AG10803 (cell line): Measurements from ENCODE around the gene AUH.
A peak's percentile ranks its signal among the peaks of the same experiment; 100 is the strongest.

ENCODE experiments used
- DNase-seq: peaks from one replicate; pipeline ENCODE4 v3.0.0; 2010; ENCODE audit warnings: low read depth
- H3K4me3 ChIP-seq: 2 replicates; pipeline ENCODE4 v1.5.1; 2011; ENCODE audit warnings: mild to moderate bottlenecking, low read length, control low read depth
- TF ChIP-seq, protein P1 (sequence below): conservative IDR thresholded peaks from 2 replicates; pipeline ENCODE4 v1.5.1; 2011; ENCODE audit warnings: mild to moderate bottlenecking, low read length, control low read depth, inconsistent platforms

Gene AUH, protein sequence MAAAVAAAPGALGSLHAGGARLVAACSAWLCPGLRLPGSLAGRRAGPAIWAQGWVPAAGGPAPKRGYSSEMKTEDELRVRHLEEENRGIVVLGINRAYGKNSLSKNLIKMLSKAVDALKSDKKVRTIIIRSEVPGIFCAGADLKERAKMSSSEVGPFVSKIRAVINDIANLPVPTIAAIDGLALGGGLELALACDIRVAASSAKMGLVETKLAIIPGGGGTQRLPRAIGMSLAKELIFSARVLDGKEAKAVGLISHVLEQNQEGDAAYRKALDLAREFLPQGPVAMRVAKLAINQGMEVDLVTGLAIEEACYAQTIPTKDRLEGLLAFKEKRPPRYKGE

DNA sequence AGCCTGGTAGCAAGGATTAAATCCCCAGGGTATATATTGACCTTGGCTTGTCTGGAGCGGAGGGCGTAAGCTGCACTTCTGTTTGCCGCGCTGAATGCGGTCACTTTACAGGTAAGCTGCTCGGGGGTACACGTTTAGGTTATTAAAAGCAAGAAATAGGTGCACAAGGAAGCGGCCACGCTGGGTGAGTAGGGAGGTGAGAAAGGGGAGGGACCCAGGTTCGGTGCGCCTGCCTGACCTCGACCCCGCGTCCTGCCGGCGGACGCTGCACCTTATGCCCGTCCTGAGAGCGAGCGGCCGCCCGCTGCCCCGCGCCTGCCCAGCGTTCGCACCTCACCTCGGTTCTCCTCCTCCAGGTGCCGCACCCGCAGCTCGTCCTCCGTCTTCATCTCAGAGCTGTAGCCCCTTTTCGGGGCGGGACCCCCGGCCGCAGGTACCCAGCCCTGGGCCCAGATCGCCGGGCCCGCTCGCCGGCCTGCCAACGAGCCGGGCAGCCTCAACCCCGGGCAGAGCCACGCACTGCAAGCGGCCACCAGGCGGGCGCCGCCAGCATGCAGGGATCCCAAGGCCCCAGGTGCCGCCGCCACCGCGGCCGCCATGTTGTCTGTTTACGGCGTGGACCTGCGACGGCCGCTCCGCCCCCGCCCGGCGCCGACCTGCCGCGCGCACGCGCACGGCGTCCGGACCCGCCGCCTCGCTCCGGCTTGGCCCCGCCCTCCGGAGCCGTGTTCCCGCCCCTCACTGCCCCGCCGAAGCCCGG is at the start of gene AUH:
TSS of gene AUH (minus strand) at position 628 of the 760 bp plus-strand sequence. CDS start at position 599, 29 bp downstream.
- peak within 1 kb of the TSS; percentile 91 for H3K4me3 ChIP-seq
- peak; percentile 70 for DNase-seq
- TF ChIP-seq, protein P1, sequence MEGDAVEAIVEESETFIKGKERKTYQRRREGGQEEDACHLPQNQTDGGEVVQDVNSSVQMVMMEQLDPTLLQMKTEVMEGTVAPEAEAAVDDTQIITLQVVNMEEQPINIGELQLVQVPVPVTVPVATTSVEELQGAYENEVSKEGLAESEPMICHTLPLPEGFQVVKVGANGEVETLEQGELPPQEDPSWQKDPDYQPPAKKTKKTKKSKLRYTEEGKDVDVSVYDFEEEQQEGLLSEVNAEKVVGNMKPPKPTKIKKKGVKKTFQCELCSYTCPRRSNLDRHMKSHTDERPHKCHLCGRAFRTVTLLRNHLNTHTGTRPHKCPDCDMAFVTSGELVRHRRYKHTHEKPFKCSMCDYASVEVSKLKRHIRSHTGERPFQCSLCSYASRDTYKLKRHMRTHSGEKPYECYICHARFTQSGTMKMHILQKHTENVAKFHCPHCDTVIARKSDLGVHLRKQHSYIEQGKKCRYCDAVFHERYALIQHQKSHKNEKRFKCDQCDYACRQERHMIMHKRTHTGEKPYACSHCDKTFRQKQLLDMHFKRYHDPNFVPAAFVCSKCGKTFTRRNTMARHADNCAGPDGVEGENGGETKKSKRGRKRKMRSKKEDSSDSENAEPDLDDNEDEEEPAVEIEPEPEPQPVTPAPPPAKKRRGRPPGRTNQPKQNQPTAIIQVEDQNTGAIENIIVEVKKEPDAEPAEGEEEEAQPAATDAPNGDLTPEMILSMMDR = no peak

DNA sequence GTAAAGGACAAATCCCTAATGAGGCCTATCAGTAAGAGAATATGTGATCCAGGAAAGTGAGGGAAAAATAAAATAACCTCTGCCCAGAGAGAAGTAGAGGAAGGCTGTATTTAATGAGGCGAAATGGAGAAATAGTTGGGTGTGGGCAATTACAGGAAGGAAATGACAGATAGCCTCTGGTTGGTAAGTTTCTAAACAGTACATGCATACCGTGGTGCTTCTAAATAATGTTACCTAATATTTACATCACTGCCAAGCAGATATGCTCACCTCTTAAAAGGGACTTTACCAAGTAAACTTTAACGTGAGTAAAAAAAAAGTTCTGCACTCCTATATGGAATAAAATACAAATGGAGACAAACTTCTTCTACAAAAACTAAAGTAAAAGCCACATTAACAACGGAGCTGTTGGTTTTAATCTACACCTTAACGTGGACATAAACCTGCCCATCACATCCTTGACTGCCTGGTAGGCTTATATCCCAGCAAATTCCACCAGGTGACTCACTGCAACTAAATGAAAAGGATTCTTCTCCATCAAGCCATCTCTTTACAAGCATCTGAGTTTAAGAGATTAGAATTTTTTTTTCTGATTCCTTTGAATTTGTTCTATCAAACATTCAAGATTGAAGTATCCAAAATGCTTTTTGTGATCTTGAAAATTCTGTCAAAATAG is 49.5 kb upstream of the AUH start:
- peak; percentile 33 for DNase-seq
- TF ChIP-seq, protein P1 = no peak
- H3K4me3 ChIP-seq = no peak overlapping the region

DNA sequence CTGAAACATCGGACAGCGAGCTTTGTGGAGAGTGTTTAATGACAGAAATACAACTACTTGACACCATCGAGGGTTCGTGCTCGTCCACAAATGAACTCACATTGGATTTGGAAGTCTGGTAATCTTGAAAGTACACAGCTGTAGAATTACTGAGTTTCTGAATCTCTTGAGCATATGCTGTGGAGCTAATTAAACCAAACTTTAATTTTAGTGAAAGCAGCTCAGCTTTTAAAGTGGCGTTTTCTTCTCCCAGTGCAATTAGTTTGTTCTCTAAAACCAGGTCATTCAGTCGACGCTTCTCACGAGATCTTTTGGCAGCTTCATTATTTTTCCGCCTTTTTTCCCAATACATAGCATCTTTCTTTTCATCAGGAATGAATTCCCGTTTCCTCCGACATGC is 48.4 kb upstream of the AUH start:
- DNase-seq = no peak
- no peak overlapping the region for H3K4me3 ChIP-seq
- TF ChIP-seq, protein P1 = no peak

DNA sequence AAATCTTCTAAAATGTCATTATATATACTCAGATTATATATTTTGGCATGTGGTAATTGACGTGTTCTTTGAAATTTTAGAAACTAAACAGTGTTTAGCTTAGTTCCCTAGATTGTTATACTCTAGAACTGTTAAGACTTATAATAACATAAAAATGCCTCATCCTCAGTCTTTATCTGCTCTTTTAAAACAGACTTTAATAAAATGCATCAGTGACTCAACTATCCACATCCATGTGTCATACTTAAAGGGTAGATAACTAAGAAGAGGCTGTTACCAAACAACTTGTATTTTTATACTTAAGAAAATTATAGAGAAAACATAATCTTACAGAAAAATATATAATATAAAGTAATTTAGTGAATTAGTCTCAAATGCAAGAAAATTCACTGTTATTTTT is 46.8 kb upstream of the AUH start:
- TF ChIP-seq, protein P1 = no peak
- H3K4me3 ChIP-seq = no peak overlapping the region
- no peak for DNase-seq

DNA sequence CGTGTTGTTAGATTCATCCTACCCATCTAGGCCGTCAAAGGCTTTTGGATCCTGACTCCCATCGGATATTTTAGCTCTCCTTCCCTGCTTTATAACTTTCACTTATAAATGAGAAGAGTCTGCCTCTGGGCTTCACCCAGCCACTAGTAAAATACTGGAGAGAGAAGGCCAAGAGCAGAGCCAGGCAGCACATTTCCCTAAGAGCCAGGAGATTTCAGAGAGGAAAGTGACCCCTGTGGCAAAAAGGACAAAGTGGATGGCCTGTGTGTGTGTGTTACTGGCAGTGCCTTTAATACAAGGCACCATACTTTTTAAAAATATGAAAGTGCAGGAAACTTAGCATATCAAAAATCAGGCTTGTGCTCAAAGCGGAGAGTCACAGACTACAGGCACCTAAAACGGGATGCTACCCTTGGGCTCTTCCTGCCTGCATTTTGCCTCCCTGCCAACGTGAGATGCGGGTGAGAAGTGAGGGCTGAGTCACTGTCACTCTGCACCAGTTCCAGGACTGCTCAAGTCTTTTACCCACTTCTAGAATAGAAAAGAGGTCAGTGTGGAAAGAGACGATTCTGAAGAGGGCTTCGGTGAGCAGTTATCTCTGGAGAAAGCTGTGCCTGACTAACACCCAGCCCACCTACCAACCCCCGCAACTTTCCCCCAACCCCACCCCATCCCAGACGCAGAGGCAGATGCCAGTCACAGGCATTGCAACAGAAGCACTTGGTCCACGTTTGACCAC is 46.0 kb upstream of the AUH start:
- H3K4me3 ChIP-seq = no peak overlapping the region
- no peak for DNase-seq
- TF ChIP-seq, protein P1 = no peak

DNA sequence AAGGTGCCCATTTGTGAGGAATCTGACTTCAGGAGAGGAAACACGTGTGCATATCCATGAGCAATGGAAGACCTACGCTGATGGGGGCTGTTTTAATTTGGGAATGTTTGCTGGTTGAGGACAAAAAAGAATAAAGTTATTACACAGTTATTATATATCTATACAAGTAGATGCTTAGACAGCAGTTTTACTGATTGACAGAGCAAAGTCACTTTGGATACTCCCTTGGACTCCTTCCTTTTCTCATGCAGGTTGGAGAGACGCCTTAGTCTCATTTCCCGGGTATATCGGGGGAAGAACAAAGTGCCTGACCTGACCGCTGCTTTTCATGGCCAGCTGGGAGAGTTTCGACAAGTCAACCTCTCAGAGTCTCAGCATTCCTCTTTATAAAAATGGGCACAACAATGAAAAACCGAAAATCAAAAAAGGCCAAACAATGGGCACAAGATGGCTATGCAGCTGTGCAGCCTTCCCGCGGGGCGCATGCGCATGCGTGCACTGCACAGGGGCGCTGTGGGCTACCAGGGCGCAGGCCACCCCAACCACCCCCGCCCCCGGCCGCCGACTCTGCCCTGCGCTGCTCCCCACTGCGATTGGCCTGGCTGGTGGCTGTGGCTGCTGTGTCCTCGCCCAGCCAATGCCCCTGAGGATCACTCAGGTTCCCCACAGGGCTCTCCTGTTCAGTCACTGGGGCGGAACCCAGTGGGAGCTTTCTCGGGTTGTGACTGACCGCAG is 43.8 kb upstream of the AUH start:
- DNase-seq = no peak
- H3K4me3 ChIP-seq = no peak overlapping the region
- TF ChIP-seq, protein P1 = no peak
